Measurements from ENCODE around the gene ETS2.

The ETS2 gene

GRCh38 chr21:38777531-38777930, 28.2 kb upstream of the ETS2 start:
- DNase-seq (ENCODE audit: low read depth in 2 of 2), result no peak

- DNase-seq (ENCODE audit: low read depth in 2 of 2), result no peak
Observed at GRCh38 chr21:38780879-38781278, 24.9 kb upstream of the ETS2 start.

- DNase-seq (ENCODE audit: low read depth in 2 of 2), result no peak
Observed at GRCh38 chr21:38784458-38785266, 21.1 kb upstream of the ETS2 start.

GRCh38 chr21:38785483-38785882, 20.2 kb upstream of the ETS2 start:
- DNase-seq (ENCODE audit: low read depth in 2 of 2), result no peak

DNA sequence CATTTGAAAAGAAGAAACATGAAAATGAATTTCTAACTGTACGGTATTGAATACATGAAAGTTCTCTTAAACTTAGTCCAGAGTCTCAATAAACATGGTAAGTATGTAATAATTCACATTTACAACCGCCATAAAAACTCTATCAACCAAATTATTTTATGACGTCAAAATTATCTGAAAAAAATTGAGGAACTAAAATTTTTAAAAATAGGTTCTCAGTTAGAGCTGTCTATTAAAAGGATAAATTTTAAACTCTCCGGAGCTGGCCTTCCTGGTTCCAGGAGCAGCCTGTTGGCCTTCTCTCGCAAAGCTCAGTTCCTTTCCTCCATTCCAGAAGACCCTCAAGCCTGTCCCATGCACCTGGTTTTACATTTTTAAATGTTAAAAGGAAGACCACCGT, 18.7 kb upstream of the ETS2 start:
- no peak for DNase-seq (ENCODE audit: low read depth in 2 of 2)

GRCh38 chr21:38787461-38788274, 18.1 kb upstream of the ETS2 start:
- no peak for DNase-seq (ENCODE audit: low read depth in 2 of 2)

DNA sequence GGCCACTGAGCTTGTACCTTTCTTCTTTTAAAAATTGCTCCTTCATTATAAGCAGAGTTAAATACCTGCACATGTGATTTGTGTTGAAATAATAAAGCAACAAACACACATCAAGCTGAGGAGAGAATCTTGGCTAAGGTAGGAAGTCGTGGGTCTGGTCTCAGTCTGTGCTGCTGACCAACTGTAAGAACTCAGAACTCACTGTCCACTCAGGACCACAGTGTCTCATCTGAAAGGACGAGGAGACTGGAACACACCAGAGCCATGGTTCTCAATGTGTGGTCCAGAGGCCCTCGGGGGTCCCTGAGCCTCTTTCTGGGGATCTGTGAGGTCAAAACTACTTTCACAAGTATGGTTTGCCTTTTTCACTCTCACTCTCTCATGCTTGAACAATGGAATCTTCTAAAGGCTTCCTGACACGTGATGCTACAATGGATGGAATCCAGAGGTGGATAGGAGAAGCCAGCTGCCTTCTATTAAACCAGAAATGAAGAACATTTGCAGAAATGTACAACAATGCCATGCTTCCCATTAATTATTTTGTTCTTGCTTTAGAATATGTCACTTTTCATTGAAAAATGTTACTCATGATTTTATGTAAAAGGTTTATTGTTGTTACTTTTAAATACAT, 17.3 kb upstream of the ETS2 start:
- no peak for DNase-seq (ENCODE audit: low read depth in 2 of 2)

DNA sequence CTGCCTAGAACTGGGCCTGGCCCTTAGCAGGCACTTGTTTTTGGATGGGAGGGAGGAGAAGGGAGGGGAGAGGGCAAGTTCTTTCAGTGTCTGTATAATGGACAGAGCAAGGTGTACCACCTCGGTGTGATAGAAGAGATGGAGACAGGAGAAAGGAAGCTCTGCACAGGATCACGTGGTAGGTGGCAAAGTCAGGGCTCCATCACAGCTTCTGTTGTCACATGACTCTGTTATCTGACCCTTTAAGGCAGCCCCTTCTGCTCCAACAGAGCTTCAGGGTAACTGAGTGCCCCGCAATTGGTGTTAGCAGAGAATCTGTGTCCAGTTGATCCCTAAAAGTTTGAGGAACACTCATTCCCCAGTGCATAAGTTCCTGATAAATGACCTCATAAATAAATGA, 16.5 kb upstream of the ETS2 start:
- no peak for DNase-seq (ENCODE audit: low read depth in 2 of 2)

DNA sequence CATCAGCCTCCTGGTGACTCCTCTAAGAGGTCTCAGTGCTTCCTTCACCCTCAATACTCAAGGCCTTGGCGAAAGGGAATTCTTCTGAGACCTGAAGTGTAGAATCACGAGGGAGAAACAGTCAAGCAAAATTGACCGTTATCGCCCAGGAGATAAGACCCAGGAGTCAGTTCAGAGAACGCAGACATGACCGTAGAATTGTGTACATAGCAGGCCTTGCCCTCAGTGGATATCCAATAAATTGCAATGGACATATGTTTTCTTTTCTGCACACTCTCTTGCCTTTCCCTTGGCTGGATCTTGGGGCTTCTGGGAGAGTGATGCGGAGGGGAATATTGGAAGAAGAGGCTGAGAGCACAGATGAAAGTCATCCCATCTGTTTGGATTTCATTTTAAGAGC, 15.7 kb upstream of the ETS2 start:
- DNase-seq (ENCODE audit: low read depth in 2 of 2), result no peak

GRCh38 chr21:38790961-38791360, 14.8 kb upstream of the ETS2 start:
- no peak for DNase-seq (ENCODE audit: low read depth in 2 of 2)

GRCh38 chr21:38792676-38793459, 12.9 kb upstream of the ETS2 start:
- DNase-seq (ENCODE audit: low read depth in 2 of 2), result no peak

DNA sequence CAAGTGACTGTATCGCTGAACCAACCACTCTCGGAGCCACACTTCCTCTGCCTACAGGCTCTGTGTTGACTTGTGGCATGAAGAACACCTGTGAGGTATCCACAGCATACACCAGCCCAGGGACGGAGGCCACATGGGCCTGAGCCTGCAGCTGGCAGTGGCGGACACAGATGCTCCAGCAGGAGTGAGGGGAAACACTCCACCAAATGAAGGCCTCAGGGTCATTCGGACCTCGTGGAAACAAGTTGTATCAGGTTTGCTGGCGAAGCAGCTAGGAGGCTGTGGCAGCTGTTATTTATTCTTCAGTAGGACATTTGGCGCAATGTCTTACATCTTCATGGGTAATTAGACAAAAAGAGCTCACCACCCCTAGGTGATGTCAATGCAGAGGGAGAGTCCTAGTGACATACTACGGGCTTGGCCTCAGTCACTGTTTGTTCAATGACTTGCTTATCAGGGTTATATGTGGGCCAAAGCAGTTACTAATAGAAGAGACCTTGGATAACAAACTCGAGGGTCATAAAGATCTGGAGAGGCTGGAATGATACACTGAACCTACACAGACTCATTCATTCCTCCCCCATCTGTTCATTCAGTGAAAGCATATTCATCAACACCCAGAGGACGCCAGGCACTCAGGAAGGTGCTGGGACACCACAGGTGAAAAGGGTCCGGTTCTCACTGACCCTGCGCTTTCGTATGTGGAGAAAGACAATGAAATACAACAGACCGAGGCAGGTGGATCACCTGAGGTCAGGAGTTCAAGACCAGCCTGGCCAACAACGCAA, 11.6 kb upstream of the ETS2 start:
- DNase-seq (ENCODE audit: low read depth in 2 of 2), result no peak

GRCh38 chr21:38794978-38795377, 10.8 kb upstream of the ETS2 start:
- no peak for DNase-seq (ENCODE audit: low read depth in 2 of 2)

DNA sequence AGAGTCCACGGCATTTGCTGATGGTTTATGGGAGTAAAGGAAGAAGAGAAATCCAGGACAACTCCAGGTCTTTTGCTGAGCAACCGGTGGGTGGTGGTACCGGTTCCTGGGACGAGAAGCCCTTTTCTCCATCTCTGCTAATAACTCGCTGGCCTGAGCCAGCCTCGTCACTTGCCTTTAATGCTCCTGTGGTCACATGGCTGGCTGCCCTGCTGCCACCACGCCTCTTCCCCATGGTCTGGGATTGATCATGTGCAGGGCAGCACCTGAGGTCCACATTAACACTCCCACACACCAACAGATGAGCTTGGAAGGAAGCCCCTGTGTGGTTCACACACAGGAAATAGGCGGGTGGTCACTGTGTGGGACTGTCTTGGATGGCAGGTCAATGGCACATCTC, 10.3 kb upstream of the ETS2 start:
- no peak for DNase-seq (ENCODE audit: low read depth in 2 of 2)

GRCh38 chr21:38796424-38796823, 9.3 kb upstream of the ETS2 start:
- no peak for DNase-seq (ENCODE audit: low read depth in 2 of 2)

GRCh38 chr21:38797470-38797869, 8.3 kb upstream of the ETS2 start:
- DNase-seq (ENCODE audit: low read depth in 2 of 2), result no peak

DNA sequence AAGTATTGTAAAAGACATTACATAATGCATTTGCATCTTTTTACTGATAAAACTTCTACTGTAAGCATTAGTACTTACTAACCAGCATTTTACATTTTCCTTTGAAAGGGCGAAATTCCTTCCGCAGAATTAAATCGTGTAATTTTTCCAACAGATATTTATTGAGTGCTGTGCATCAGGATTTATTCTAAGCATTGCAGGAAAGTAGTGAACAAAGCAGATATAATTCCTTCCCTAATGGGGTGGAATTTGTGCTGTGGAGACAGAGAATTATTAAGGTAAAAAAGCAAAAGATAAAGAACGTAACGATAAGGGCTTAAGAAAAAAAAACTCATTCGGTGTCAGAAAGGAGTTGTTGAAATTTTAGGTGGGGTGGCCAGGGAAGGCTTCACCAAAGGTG, 7.6 kb upstream of the ETS2 start:
- no peak for DNase-seq (ENCODE audit: low read depth in 2 of 2)

- DNase-seq (ENCODE audit: low read depth in 2 of 2), result no peak
Observed at GRCh38 chr21:38798481-38798882, 7.2 kb upstream of the ETS2 start.

- DNase-seq (ENCODE audit: low read depth in 2 of 2), result no peak
Observed at GRCh38 chr21:38800046-38800758, 5.5 kb upstream of the ETS2 start.

DNA sequence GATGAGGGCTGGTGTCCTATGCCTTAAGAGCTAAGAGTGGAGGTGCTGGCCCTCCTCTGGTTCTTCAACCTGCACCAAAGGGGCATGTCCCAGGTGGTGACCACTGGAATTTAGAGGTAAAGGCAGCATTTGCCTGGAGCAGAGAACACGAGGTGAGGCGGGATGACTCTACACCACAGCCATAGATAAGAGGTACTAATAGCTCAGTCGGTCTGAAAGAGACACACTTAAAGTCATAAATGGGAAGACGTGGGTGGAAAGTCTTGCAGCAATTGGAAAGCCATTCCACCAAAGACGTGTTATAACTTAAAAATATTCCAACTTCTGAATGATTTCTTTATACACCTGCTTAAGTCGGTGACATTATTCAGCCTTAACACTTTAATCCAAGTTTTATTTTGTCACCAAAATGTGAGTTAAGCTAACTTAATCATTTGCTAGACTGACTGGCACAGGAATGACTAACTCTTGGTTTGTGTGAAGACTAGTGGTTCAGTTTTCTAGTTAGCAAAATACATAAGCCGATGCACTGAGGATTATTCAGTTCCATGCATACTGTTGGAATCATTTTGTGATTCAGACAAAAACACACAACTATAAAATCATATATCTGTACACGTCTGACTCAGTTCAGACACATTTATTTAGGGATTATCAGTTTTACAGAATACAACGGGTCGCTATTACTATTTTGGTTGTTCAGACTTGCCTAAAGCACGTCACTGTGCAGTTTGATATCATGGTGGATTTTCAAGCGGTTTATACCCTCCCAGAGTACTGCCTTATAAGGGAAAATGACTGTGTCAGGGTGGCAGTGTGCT, 4.6 kb upstream of the ETS2 start:
- no peak for DNase-seq (ENCODE audit: low read depth in 2 of 2)

All from stimulated activated CD8-positive, alpha-beta memory T cell treated with anti-CD3 and anti-CD28 coated beads, Interleukin-2, amount 100 ng/mL, for 1 hour (primary cell).